Common myeloid progenitor, CD34-positive (primary cell): ENCODE data around the gene ELOVL4. TPM values are rescaled to one million over a fixed set of nuclear protein-coding genes. Genes with fewer than 3 reads are reported as not detected.

Experiments used
- CTCF ChIA-PET: fragments of 350-600 bp; sonication (Branson Sonifier 250); formaldehyde crosslinking; loops from one replicate; lab custom pipeline; 2021; ENCODE audit warnings: antibody characterized with exemption; lab: Charles Lee
- POLR2A ChIA-PET: fragments of 350-600 bp; sonication (Branson Sonifier 250); formaldehyde crosslinking; loops from one replicate; lab custom pipeline; 2021; ENCODE audit warnings: antibody characterized with exemption; lab: Charles Lee
- DNase-seq, 3 donors: peaks; one replicate each; pipeline versions ENCODE4 v3.0.0 to v3.0.0-alpha.2; 2013
- H3K27ac ChIP-seq, 2 experiments: 1 replicate in 1 of 2; 2 replicates in 1 of 2; pipeline ENCODE4 v1.7.0; 2013; ENCODE audit warnings: inconsistent platforms in 2 of 2, low read length in 2 of 2, mild to moderate bottlenecking in 2 of 2, low read depth in 1 of 2, moderate library complexity in 1 of 2; ENCODE audit not compliant: severe bottlenecking in 2 of 2, insufficient read depth in 1 of 2, poor library complexity in 1 of 2
- H3K27me3 ChIP-seq, 5 experiments: replicated peaks in 2 of 5; 1 replicate in 3 of 5; 2 replicates in 2 of 5; pipeline versions ENCODE4 v1.6.1 to v1.7.0; 2013; ENCODE audit warnings: low read length in 4 of 5, mild to moderate bottlenecking in 2 of 5, moderate library complexity in 2 of 5, inconsistent platforms in 1 of 5; ENCODE audit not compliant: insufficient read depth in 5 of 5, control insufficient read depth in 4 of 5
- H3K36me3 ChIP-seq, 4 experiments: 1 replicate in 2 of 4; 2 replicates in 2 of 4; pipeline versions ENCODE4 v1.6.1 to v1.7.0; 2013; ENCODE audit warnings: low read length in 3 of 4, control low read depth in 1 of 4, mild to moderate bottlenecking in 1 of 4; ENCODE audit not compliant: control insufficient read depth in 4 of 4, insufficient read depth in 4 of 4
- H3K4me1 ChIP-seq, 4 experiments: 1 replicate in 3 of 4; 2 replicates in 1 of 4; pipeline versions ENCODE4 v1.6.1 to v1.7.1; 2013; ENCODE audit warnings: low read length in 3 of 4, mild to moderate bottlenecking in 3 of 4, control low read depth in 1 of 4, inconsistent platforms in 1 of 4, moderate library complexity in 1 of 4; ENCODE audit not compliant: control insufficient read depth in 4 of 4, insufficient read depth in 4 of 4; ENCODE audit errors: control extremely low read depth in 1 of 4
- H3K4me3 ChIP-seq, 7 experiments: 1 replicate in 4 of 7; 2 replicates in 3 of 7; pipeline versions ENCODE4 v1.5.1 to v1.7.0; 2013; ENCODE audit warnings: mild to moderate bottlenecking in 7 of 7, low read length in 6 of 7, moderate library complexity in 6 of 7, inconsistent platforms in 2 of 7, low read depth in 2 of 7, control low read depth in 1 of 7; ENCODE audit not compliant: insufficient read depth in 4 of 7, control insufficient read depth in 1 of 7; ENCODE audit errors: extremely low read depth in 1 of 7
- H3K9me3 ChIP-seq, 5 experiments: 1 replicate in 4 of 5; 2 replicates in 1 of 5; pipeline versions ENCODE4 v1.6.1 to v1.7.1; 2013; ENCODE audit warnings: low read length in 4 of 5, mild to moderate bottlenecking in 2 of 5, inconsistent platforms in 1 of 5, low read depth in 1 of 5, moderate library complexity in 1 of 5; ENCODE audit not compliant: control insufficient read depth in 4 of 5, insufficient read depth in 2 of 5; ENCODE audit errors: control extremely low read depth in 1 of 5
- WGBS: methylation state at CpG from one replicate; pipeline ENCODE4 v1.1.5; 2013; ENCODE audit not compliant: insufficient coverage; 5-methylcytosine and 5-hydroxymethylcytosine counted together
- polyA plus RNA-seq: library from polyadenylated mRNA; unstranded; fragments of 120-200 nt; gene quantifications from one replicate; pipeline ENCODE4 v1.2.1, GENCODE V29; 2013

ELOVL4 gene
- 0.03 TPM for polyA plus RNA-seq

GRCh38 chr6:79947191-79948186 is at the start of gene ELOVL4:
Gene ELOVL4 (minus strand): TSS chr6:79947553. CDS start chr6:79947279, 274 bp downstream.
- WGBS = under 1% methylated on average over 45 of the region's 84 CpGs
- DNase-seq = peak; percentile 14 to 53 (median 35)
- H3K27ac ChIP-seq = no peak within 1 kb of the TSS

GRCh38 chr6:79993911-79994309 is 46.6 kb upstream of the ELOVL4 start:
- H3K27me3 ChIP-seq = peaks cover 0 to 3% (median 0%) of the 10 kb centered on the region in 5 experiments
- no peak for DNase-seq
- no peaks in the 10 kb centered on the region for H3K4me1 ChIP-seq
- H3K27ac ChIP-seq = no peak overlapping the region
- ChIA-PET CTCF (no interaction called here), POLR2A (no interaction called here)
- no peaks in the 10 kb centered on the region for H3K36me3 ChIP-seq
- peaks cover 0 to 3% (median 0%) of the 10 kb centered on the region in 5 experiments for H3K9me3 ChIP-seq
- H3K4me3 ChIP-seq = no peak overlapping the region

More at GRCh38 chr6:79947191-79948186, at the start of gene ELOVL4:
- POLR2A ChIA-PET = no interaction called here
- H3K4me3 ChIP-seq = peak within 1 kb of the TSS; percentile 40 to 80 (median 50)
- CTCF ChIA-PET = interaction anchor here (0.8 to 1.3 kb wide), 3 partner anchors 39 to 151 kb away, joined by 3 to 4 read pairs (median 4); no protein-coding TSS in a partner anchor
- H3K27me3 ChIP-seq = peaks cover 24 to 63% (median 28%) of the 10 kb centered on the region in 5 experiments
- H3K9me3 ChIP-seq = no peaks in the 10 kb centered on the region
- H3K4me1 ChIP-seq = peaks cover 0 to 18% (median 14%) of the 10 kb centered on the region in 4 experiments
- no peaks in the 10 kb centered on the region for H3K36me3 ChIP-seq

- DNase-seq = no peak
- Histone ChIP-seq H3K27ac (no peak overlapping the region), H3K4me3 (no peak overlapping the region), H3K36me3 (no peaks in the 10 kb centered on the region), H3K4me1 (no peaks in the 10 kb centered on the region), H3K9me3 (peaks cover 0 to 3% (median 0%) of the 10 kb centered on the region in 5 experiments), H3K27me3 (no peaks in the 10 kb centered on the region)
- ChIA-PET CTCF (no interaction called here), POLR2A (no interaction called here)
- WGBS = 90% methylated on average over 2 of the region's 2 CpGs
These were observed 45.9 kb upstream of the ELOVL4 start for GRCh38 chr6:79993012-79993910.

- CTCF ChIA-PET = no interaction called here
- POLR2A ChIA-PET = no interaction called here
- Histone ChIP-seq H3K36me3 (no peaks in the 10 kb centered on the region), H3K4me3 (no peak overlapping the region), H3K27me3 (peaks cover 0 to under 1% (median 0%) of the 10 kb centered on the region in 5 experiments), H3K27ac (no peak overlapping the region), H3K4me1 (no peaks in the 10 kb centered on the region), H3K9me3 (peaks cover 0 to 3% (median 0%) of the 10 kb centered on the region in 5 experiments)
- no peak for DNase-seq
- 100% methylated on average over 1 of the region's 1 CpG for WGBS
These were observed 42.3 kb upstream of the ELOVL4 start for GRCh38 chr6:79989641-79990040.

DNA sequence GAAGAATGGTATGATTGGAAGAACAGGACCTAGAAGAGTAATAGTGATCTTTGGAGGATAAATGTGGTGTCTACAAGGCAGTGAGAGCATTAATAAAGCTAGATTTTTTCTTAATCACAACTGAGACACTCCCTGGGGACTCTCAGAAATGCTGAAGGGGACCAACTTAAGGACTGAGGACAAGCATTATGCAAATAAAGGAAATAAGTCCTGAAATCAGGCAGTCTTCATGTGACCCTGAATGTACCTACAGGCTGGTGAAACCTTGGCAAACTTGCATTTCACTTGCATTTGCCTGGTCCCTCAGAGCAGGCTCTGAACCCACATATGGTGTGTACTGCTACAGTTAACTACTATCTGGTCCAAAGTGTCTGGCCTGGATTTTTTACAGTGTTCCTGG is 37.8 kb upstream of the ELOVL4 start:
- H3K36me3 ChIP-seq = no peaks in the 10 kb centered on the region
- H3K9me3 ChIP-seq = no peaks in the 10 kb centered on the region
- H3K27me3 ChIP-seq = peaks cover 0 to 2% (median 0%) of the 10 kb centered on the region in 5 experiments
- CTCF ChIA-PET = no interaction called here
- DNase-seq = no peak
- POLR2A ChIA-PET = no interaction called here
- H3K4me3 ChIP-seq = no peak overlapping the region
- H3K27ac ChIP-seq = no peak overlapping the region
- H3K4me1 ChIP-seq = no peaks in the 10 kb centered on the region

- POLR2A ChIA-PET = no interaction called here
These were observed 36.9 kb upstream of the ELOVL4 start for GRCh38 chr6:79984261-79984660.

More at GRCh38 chr6:79984261-79984660, 36.9 kb upstream of the ELOVL4 start:
- H3K4me1 ChIP-seq = no peaks in the 10 kb centered on the region
- peaks cover 0 to 2% (median 0%) of the 10 kb centered on the region in 5 experiments for H3K27me3 ChIP-seq
- DNase-seq = no peak
- no peaks in the 10 kb centered on the region for H3K9me3 ChIP-seq
- H3K36me3 ChIP-seq = no peaks in the 10 kb centered on the region
- CTCF ChIA-PET = no interaction called here
- no peak overlapping the region for H3K27ac ChIP-seq
- 100% methylated on average over 1 of the region's 2 CpGs for WGBS
- H3K4me3 ChIP-seq = no peak overlapping the region
